Measurements from ENCODE around the gene LRFN3. TPM values are rescaled to one million over a fixed set of nuclear protein-coding genes. Genes with fewer than 3 reads are reported as not detected.

The LRFN3 gene
- total RNA-seq, 1 experiment from 2014 or later: 20.6 TPM

- Mint-ChIP-seq H3K4me1 (peaks cover 25% of the 10 kb centered on the region), H3K27ac (peak overlapping the region; percentile 95), H3K27me3 (ENCODE audit: low read depth) (peaks cover 6% of the 10 kb centered on the region), H3K36me3 (no peaks in the 10 kb centered on the region), H3K9me3 (no peaks in the 10 kb centered on the region), H3K4me3 (peak overlapping the region; percentile 64)
- POLR2A ChIA-PET: interaction anchor here (1.5 kb wide), 1 partner anchor 52 kb away, joined by 7 read pairs; no protein-coding TSS in a partner anchor
- CTCF ChIA-PET: interaction anchor here (0.6 to 1.8 kb wide), 35 partner anchors 10 to 258 kb away, joined by 3 to 21 read pairs (median 4); partner anchors contain the start of genes APLP1, HSPB6, KIRREL2 and LIN37
- DNase-seq (ENCODE audit: low spot score): peak; percentile 100
- ATAC-seq: peak; percentile 94
- no peak for TF ChIP-seq NR3C1 (CRISPR knock-in tag; conservative IDR thresholded peaks at IDR 0.05; ENCODE audit: low read depth)
- no peak for TF ChIP-seq SMAD4 (CRISPR knock-in tag; IDR thresholded peaks at IDR 0.05)
- no peak; the same call in 1 of the 2 replicates for TF ChIP-seq ZBTB21 (CRISPR knock-in tag; IDR thresholded peaks at IDR 0.05; ENCODE audit: borderline replicate concordance)
- no peak for TF ChIP-seq ZNF512 (CRISPR knock-in tag; IDR thresholded peaks at IDR 0.05; ENCODE audit: borderline replicate concordance)
- 0 out of 2 replicates have a peak, but pooled peaks have one; percentile 60 for TF ChIP-seq ESRRA (CRISPR knock-in tag; IDR thresholded peaks at IDR 0.05; ENCODE audit: borderline replicate concordance)
- no peak for TF ChIP-seq HMGA2 (CRISPR knock-in tag; IDR thresholded peaks at IDR 0.05)
- peak; percentile 93 for TF ChIP-seq MAX (CRISPR knock-in tag; IDR thresholded peaks at IDR 0.05)
- TF ChIP-seq, protein P1, sequence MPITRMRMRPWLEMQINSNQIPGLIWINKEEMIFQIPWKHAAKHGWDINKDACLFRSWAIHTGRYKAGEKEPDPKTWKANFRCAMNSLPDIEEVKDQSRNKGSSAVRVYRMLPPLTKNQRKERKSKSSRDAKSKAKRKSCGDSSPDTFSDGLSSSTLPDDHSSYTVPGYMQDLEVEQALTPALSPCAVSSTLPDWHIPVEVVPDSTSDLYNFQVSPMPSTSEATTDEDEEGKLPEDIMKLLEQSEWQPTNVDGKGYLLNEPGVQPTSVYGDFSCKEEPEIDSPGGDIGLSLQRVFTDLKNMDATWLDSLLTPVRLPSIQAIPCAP (CRISPR knock-in tag; IDR thresholded peaks at IDR 0.05): no peak
- TF ChIP-seq JAZF1 (CRISPR knock-in tag; IDR thresholded peaks at IDR 0.05): no peak
- no peak for TF ChIP-seq NR2C2 (CRISPR knock-in tag; IDR thresholded peaks at IDR 0.05)
- no peak for TF ChIP-seq CREM (CRISPR knock-in tag; IDR thresholded peaks at IDR 0.05)
- TF ChIP-seq FOXJ3 (CRISPR knock-in tag; IDR thresholded peaks at IDR 0.05; ENCODE audit: borderline replicate concordance): no peak
- 0 out of 2 replicates have a peak, but pooled peaks have one; percentile 39 for TF ChIP-seq GABPB1 (CRISPR knock-in tag; IDR thresholded peaks at IDR 0.05)
- TF ChIP-seq, protein P2, sequence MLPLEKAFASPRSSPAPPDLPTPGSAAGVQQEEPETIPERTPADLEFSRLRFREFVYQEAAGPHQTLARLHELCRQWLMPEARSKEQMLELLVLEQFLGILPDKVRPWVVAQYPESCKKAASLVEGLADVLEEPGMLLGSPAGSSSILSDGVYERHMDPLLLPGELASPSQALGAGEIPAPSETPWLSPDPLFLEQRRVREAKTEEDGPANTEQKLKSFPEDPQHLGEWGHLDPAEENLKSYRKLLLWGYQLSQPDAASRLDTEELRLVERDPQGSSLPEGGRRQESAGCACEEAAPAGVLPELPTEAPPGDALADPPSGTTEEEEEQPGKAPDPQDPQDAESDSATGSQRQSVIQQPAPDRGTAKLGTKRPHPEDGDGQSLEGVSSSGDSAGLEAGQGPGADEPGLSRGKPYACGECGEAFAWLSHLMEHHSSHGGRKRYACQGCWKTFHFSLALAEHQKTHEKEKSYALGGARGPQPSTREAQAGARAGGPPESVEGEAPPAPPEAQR (CRISPR knock-in tag; IDR thresholded peaks at IDR 0.05): no peak
- no peak for TF ChIP-seq PRDM15 (CRISPR knock-in tag; IDR thresholded peaks at IDR 0.05)
- TF ChIP-seq ZNF219 (CRISPR knock-in tag; IDR thresholded peaks at IDR 0.05; ENCODE audit: borderline replicate concordance): no peak
- no peak for TF ChIP-seq ZBTB43 (CRISPR knock-in tag; IDR thresholded peaks at IDR 0.05)
- no peak for TF ChIP-seq RORB (CRISPR knock-in tag; IDR thresholded peaks at IDR 0.05)
- no peak for TF ChIP-seq ELF4 (CRISPR knock-in tag; IDR thresholded peaks at IDR 0.05; ENCODE audit: low read depth)
- TF ChIP-seq NR1H2 (CRISPR knock-in tag; IDR thresholded peaks at IDR 0.05): no peak
- TF ChIP-seq, protein P3, sequence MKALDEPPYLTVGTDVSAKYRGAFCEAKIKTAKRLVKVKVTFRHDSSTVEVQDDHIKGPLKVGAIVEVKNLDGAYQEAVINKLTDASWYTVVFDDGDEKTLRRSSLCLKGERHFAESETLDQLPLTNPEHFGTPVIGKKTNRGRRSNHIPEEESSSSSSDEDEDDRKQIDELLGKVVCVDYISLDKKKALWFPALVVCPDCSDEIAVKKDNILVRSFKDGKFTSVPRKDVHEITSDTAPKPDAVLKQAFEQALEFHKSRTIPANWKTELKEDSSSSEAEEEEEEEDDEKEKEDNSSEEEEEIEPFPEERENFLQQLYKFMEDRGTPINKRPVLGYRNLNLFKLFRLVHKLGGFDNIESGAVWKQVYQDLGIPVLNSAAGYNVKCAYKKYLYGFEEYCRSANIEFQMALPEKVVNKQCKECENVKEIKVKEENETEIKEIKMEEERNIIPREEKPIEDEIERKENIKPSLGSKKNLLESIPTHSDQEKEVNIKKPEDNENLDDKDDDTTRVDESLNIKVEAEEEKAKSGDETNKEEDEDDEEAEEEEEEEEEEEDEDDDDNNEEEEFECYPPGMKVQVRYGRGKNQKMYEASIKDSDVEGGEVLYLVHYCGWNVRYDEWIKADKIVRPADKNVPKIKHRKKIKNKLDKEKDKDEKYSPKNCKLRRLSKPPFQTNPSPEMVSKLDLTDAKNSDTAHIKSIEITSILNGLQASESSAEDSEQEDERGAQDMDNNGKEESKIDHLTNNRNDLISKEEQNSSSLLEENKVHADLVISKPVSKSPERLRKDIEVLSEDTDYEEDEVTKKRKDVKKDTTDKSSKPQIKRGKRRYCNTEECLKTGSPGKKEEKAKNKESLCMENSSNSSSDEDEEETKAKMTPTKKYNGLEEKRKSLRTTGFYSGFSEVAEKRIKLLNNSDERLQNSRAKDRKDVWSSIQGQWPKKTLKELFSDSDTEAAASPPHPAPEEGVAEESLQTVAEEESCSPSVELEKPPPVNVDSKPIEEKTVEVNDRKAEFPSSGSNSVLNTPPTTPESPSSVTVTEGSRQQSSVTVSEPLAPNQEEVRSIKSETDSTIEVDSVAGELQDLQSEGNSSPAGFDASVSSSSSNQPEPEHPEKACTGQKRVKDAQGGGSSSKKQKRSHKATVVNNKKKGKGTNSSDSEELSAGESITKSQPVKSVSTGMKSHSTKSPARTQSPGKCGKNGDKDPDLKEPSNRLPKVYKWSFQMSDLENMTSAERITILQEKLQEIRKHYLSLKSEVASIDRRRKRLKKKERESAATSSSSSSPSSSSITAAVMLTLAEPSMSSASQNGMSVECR (CRISPR knock-in tag; IDR thresholded peaks at IDR 0.05; ENCODE audit: borderline replicate concordance): peak; percentile 20; the same call in 1 of the 2 replicates
Observed at GRCh38 chr19:35931161-35931873, 4.9 kb upstream of the LRFN3 start.

Data from WTC11 (cell line).